Measurements from ENCODE around the gene P4HA1. TPM values are rescaled to one million over a fixed set of nuclear protein-coding genes. Genes with fewer than 3 reads are reported as not detected.
"Not testable (repeated sequence)": the region's sequence is repeated elsewhere in the genome, so short reads cannot be mapped to it uniquely, and the experiment has no call there.

Gene P4HA1
- total RNA-seq, 2 experiments from 2014 or later = 51.9 to 54.2 TPM

GRCh38 chr10:73060173-73060572 lies 36.5 kb downstream of the P4HA1 start:
- CTCF ChIA-PET = no interaction called here
- POLR2A ChIA-PET = interaction anchor here (0.6 to 1.4 kb wide), 2 partner anchors 36 to 603 kb away, joined by 3 to 5 read pairs; no protein-coding TSS in a partner anchor

DNA sequence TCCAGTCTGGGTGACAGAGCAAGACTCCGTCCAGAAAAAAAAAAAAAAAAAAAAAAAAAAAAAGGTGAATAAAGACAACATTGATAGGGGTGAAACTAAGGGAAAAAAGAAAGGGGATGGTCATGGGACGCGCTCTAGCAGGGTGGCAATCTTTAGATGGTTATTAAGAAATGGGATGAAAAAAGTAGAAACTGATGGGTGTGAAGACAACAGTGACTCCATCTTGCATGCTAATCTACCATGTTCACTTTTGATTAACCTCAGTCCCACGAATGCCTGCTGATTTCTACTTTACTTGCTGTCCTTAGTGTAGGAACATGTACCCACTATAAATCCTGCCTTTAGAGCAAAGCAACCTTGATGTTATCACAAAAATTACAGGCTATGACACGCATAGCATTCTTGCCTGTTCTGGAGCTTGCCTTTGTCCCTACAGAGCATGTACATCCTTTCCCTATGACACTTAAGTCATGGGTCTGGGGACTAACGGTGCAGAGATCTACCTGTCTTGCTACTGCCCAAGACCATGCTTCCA lies 38.5 kb downstream of the P4HA1 start:
- CTCF ChIA-PET = no interaction called here
- POLR2A ChIA-PET = interaction anchor here (0.7 kb wide), 1 partner anchor 187 kb away, joined by 7 read pairs; no protein-coding TSS in a partner anchor

- CTCF ChIA-PET = no interaction called here
- POLR2A ChIA-PET = no interaction called here
These were observed 42.4 kb downstream of the P4HA1 start for GRCh38 chr10:73054286-73054685.

DNA sequence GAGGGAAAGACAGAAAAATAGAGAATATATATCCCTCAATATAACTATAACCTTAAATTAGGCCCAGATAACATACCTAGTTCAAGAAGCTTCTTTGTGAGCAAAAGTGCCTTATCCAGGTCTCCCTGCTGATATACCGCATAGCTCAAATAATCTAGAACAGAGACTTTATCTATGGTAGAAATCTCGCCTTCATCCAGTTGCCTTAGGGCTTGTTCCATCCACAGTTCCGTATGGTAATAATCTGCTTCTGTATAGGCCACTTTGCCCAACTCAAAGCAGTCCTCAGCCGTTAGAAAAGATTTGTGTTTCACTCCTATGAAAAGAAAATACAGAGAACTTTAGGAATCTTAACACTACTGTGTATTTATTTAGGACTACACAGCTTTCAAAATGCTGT lies 43.4 kb downstream of the P4HA1 start:
- CTCF ChIA-PET = no interaction called here
- POLR2A ChIA-PET = interaction anchor here (0.8 to 1.0 kb wide), 2 partner anchors 44 to 194 kb away, joined by 3 read pairs; partner anchors contain the start of genes DNAJC9 and P4HA1

- POLR2A ChIA-PET = no interaction called here
- CTCF ChIA-PET = no interaction called here
These were observed 52.0 kb downstream of the P4HA1 start for GRCh38 chr10:73044378-73045285.

- POLR2A ChIA-PET = no interaction called here
- CTCF ChIA-PET = no interaction called here
These were observed 52.8 kb downstream of the P4HA1 start for GRCh38 chr10:73043766-73044377.

- CTCF ChIA-PET = no interaction called here
These were observed 53.3 kb downstream of the P4HA1 start for GRCh38 chr10:73043319-73043718.

DNA sequence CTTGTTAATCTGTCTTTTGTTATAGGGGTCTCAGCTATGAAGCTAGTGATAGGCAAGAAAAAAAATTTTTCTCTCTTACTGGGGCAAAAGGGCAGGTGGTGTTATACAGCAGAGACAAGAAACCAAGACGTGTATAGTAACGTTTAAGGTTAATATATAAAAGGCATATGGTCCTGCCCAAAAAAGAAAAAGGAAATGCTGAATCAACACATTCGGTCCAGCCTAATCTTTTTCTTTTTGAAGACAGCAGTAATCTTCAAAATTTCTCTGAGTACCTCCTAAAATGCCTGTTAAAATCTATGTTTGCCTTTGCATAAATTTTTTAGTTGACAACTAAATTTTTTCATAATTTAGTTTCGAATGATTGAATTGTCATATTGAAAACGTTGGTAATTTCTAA lies 54.5 kb downstream of the P4HA1 start:
- POLR2A ChIA-PET = no interaction called here
- CTCF ChIA-PET = no interaction called here

More at GRCh38 chr10:73043319-73043718, 53.3 kb downstream of the P4HA1 start:
- POLR2A ChIA-PET = no interaction called here

DNA sequence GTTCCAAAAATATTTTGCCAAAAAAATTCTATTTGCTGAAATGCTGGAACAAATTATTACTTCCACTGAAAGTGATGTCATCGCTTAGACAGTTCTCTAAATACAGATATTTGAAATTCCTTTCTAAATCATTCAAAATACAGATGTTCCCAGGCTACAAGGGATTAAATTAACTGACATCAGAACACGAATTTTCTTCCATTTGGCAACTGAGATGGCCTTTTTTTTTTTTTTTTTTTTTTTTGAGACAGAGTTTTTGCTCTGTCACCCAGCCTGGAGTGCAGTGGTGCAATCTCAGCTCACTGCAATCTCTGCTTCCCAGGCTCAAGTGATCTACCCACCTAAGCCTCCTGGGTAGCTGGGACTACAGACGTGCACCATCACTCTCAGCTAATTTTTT lies 57.0 kb downstream of the P4HA1 start:
- ChIA-PET POLR2A (no interaction called here), CTCF (no interaction called here)

DNA sequence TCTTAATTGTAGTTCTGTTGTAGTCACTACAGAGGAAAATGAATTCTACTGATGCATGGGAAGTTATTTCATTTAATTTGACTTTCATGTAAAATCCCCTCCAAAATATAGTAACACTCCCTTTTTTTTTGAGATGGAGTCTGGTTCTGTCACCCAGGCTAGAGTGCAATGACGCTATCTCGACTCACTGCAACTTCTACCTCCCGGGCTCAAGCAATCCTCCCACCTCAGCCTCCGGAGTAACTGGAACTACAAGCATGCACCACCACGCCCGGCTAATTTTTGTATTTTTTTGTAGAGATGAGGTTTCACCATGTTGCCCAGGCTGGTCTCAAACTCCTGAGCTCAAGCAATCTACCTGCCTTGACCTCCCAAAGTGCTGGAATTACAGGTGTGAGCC lies 60.4 kb downstream of the P4HA1 start:
- CTCF ChIA-PET = interaction anchor here (0.7 kb wide), 1 partner anchor 176 kb away, joined by 4 read pairs; no protein-coding TSS in a partner anchor
- POLR2A ChIA-PET = not testable (repeated sequence)

DNA sequence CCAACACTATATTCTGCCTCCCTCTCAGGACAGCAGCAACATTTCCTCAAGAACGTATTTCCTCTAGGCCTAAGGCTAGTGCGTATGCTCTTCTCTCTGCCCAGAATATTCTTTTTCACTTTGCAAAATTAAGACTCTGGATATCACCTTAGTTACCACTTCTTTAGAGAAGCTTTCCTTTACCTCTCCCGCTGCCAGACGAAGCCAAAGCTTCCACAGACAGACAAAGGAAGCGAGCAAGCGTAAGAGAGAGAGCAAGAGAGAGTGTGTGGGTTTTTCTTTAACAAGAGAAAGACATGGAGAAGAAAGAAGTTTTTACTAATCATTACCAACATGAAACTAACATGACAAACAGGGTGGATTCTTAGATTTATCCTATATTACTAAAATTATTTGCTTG lies 64.1 kb downstream of the P4HA1 start:
- ChIA-PET POLR2A (no interaction called here), CTCF (interaction anchor here (0.6 kb wide), 1 partner anchor 1134 kb away, joined by 4 read pairs; no protein-coding TSS in a partner anchor)

- POLR2A ChIA-PET, CTCF ChIA-PET: not testable (repeated sequence)
These were observed 70.0 kb downstream of the P4HA1 start for GRCh38 chr10:73026623-73027022.

- CTCF ChIA-PET, POLR2A ChIA-PET: not testable (repeated sequence)
These were observed 73.1 kb downstream of the P4HA1 start for GRCh38 chr10:73023455-73024070.

DNA sequence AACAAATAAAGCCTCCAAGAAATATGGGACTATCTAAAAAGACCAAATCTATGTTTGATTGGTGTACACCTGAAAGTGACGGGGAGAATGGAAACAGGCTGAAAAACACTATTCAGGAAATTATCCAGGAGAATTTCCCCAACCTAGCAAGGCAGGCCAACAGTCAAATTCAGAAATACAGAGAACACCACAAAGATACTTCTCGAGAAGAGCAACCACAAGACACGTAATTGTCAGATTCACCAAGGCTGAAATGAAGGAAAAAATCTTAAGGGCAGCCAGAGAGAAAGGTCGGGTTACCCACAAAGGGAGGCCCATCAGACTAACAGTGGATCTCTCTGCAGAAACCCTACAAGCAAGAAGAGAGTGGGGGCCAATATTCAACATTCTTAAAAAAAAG lies 73.7 kb downstream of the P4HA1 start:
- CTCF ChIA-PET = not testable (repeated sequence)
- POLR2A ChIA-PET = interaction anchor here (0.6 kb wide), 1 partner anchor 435 kb away, joined by 3 read pairs; no protein-coding TSS in a partner anchor

GRCh38 chr10:73021538-73022164 lies 75.0 kb downstream of the P4HA1 start:
- CTCF ChIA-PET = not testable (repeated sequence)

GRCh38 chr10:73021050-73021449 lies 75.6 kb downstream of the P4HA1 start:
- ChIA-PET CTCF (no interaction called here), POLR2A (no interaction called here)

More at GRCh38 chr10:73021538-73022164, 75.0 kb downstream of the P4HA1 start:
- POLR2A ChIA-PET = not testable (repeated sequence)

DNA sequence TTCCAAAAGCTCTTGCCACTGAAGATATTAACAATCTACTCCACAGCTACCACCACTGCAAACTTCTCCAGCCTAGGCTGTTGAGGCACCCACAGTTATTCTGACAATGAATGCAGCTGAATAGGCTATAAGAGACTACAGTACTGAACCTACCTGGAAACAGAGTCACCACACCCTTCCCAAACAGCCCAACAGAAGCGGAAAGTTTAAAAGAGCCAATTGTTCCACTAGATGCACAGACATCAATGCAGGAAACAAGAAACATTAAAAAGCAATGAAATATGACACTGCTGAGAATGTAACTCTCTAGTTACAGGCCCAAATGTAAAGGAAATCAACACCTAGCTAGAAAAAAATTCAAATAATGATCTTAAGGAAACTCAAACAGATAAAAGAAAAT lies 77.6 kb downstream of the P4HA1 start:
- POLR2A ChIA-PET = no interaction called here
- CTCF ChIA-PET = no interaction called here

- ChIA-PET CTCF (no interaction called here), POLR2A (no interaction called here)
These were observed 78.0 kb downstream of the P4HA1 start for GRCh38 chr10:73018632-73019031.

DNA sequence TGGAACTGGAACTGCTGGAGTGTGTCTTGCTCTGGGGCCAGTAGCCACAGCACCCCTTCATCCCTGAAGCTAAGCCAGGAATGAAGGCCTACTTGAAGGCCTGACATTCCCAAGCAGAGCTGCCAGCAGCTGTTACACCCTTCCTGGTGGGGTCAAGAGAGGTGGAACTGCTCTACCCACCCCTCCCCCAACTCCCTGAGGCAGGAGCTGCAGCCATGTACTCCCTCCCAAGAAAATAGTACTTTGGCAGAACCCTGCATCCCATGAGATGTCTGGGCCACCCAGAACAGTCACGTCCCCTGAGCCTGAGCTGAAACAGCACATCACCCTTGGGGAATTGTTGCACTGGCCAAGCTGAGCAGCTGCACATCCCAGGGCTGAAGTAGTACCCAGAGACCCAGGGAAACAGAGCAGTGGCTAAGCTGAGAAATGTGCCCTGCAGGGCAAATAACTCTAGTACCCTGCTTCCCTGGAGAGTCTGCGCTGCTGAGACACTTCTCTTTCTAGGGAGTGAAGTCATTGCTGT lies 78.6 kb downstream of the P4HA1 start:
- POLR2A ChIA-PET = no interaction called here
- CTCF ChIA-PET = no interaction called here

DNA sequence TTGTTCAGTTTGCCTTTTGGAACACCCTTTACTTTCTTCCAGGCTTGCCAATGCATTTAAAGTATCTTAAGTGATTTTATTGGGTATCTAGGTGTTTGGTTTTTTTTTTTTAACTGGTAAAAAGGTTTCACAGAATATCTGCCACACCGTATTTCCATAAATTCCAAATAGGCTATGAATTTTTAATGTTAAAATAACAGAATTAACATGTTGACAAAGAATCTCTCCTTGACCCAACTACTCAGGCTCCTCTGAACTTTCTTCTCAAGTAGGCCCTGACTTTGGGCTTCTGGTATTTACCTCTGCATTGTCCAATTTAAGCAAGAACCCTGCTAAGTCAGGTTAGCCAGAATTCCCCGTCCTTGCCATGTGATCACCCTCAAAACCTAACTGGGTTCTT lies 80.9 kb downstream of the P4HA1 start:
- CTCF ChIA-PET = no interaction called here
- POLR2A ChIA-PET = no interaction called here

Measured in activated CD8-positive, alpha-beta memory T cell treated with anti-CD3 and anti-CD28 coated beads for 36 hours (primary cell).